Ovary (tissue), 3 donors: Measurements from ENCODE around the gene CTDP1.

ENCODE experiments used
- CTCF ChIP-seq, 3 donors: fragments of 450-650 bp in 2 of 3; fragments of 200-600 bp in 1 of 3; IDR thresholded peaks; one replicate each; pipeline versions ENCODE4 v1.5.1 to v1.8.0; 2016 to 2022; ENCODE audit warnings: antibody characterized with exemption in 3 of 3, mild to moderate bottlenecking in 1 of 3
- EP300 ChIP-seq: sonication (generic); formaldehyde crosslinking; IDR thresholded peaks from one replicate; pipeline ENCODE4 v1.6.1; 2017; ENCODE audit warnings: antibody characterized with exemption
- donor health status: DM: no; HTN: no; CAD: no.

GRCh38 chr18:79690586-79691482 is 11.2 kb downstream of the CTDP1 start:
- TF ChIP-seq CTCF (IDR thresholded peaks at IDR 0.05): no peak
- TF ChIP-seq EP300: no peak
